Cardiac fibroblast (primary cell): ENCODE results near the gene CDC42EP4.
A peak's percentile ranks its signal among the peaks of the same experiment; 100 is the strongest.

Experiments used
- DNase-seq, 2 donors: peaks; one replicate each; pipeline versions ENCODE4 v3.0.0 to v3.0.0-alpha.2; 2010; ENCODE audit warnings: low read depth in 2 of 2
- H3K4me3 ChIP-seq, 2 donors: replicated peaks in 1 of 2; 1 replicate in 1 of 2; 2 replicates in 1 of 2; pipeline ENCODE4 v1.5.1; 2011; ENCODE audit warnings: low read depth in 2 of 2, low read length in 2 of 2, mild to moderate bottlenecking in 2 of 2, moderate library complexity in 1 of 2
- CTCF ChIP-seq: IDR thresholded peaks from one replicate; pipeline ENCODE4 v1.5.1; 2011; ENCODE audit warnings: low read depth, mild to moderate bottlenecking, low read length, inconsistent platforms

CDC42EP4 gene

GRCh38 chr17:73311781-73312641 lies at the start of gene CDC42EP4:
CDC42EP4 (minus strand) TSS chr17:73312001; CDS start chr17:73286500, 25,501 bp downstream.
- peak within 1 kb of the TSS; percentile 99 for H3K4me3 ChIP-seq
- DNase-seq: peak; percentile 94 to 97
- no peak for TF ChIP-seq CTCF

GRCh38 chr17:73360961-73361761 lies 49.4 kb upstream of the CDC42EP4 start:
- no peak for TF ChIP-seq CTCF
- no peak for DNase-seq
- no peak overlapping the region for H3K4me3 ChIP-seq

GRCh38 chr17:73359987-73360410 lies 48.2 kb upstream of the CDC42EP4 start:
- no peak for TF ChIP-seq CTCF
- H3K4me3 ChIP-seq: no peak overlapping the region
- DNase-seq: no peak

- no peak for DNase-seq
- TF ChIP-seq CTCF: no peak
- no peak overlapping the region for H3K4me3 ChIP-seq
Measured at GRCh38 chr17:73359352-73359751, 47.6 kb upstream of the CDC42EP4 start.

- no peak for DNase-seq
- H3K4me3 ChIP-seq: no peak overlapping the region
- TF ChIP-seq CTCF: no peak
Measured at GRCh38 chr17:73358668-73359067, 46.9 kb upstream of the CDC42EP4 start.

- no peak overlapping the region for H3K4me3 ChIP-seq
- no peak for TF ChIP-seq CTCF
- DNase-seq: no peak
Measured at GRCh38 chr17:73357981-73358380, 46.2 kb upstream of the CDC42EP4 start.
